Upper lobe of right lung (tissue), 1 donor: ENCODE results near the gene ZSWIM6. TPM values are rescaled to one million over a fixed set of nuclear protein-coding genes. Genes with fewer than 3 reads are reported as not detected.

Source experiments
- ATAC-seq: fragments of 200-7000 bp; cut with Tn5 transposase; one replicate; pipeline ENCODE4 v1.9.1; 2020; ENCODE audit warnings: mild to moderate bottlenecking, moderate library complexity
- DNase-seq: peaks from one replicate; pipeline ENCODE4 v3.0.0-alpha.2; 2020
- H3K27ac ChIP-seq: fragments of 200-600 bp; one replicate; pipeline ENCODE4 v1.8.0; 2022
- H3K27me3 ChIP-seq: fragments of 200-600 bp; one replicate; pipeline ENCODE4 v1.8.0; 2022; ENCODE audit warnings: mild to moderate bottlenecking
- H3K36me3 ChIP-seq: fragments of 200-600 bp; one replicate; pipeline ENCODE4 v1.8.0; 2022
- H3K4me1 ChIP-seq: fragments of 200-600 bp; one replicate; pipeline ENCODE4 v1.8.0; 2022
- H3K4me3 ChIP-seq: fragments of 200-600 bp; one replicate; pipeline ENCODE4 v1.8.0; 2022; ENCODE audit warnings: mild to moderate bottlenecking
- H3K9me3 ChIP-seq: fragments of 200-600 bp; one replicate; pipeline ENCODE4 v1.8.0; 2022
- intact Hi-C: fragments of 100-400 bp; cut with DNase I; formaldehyde crosslinking; loops from one replicate; pipeline ENCODE4 v1.11.0; 2022
- total RNA-seq: library from RNA; stranded (reverse); fragmentation: NEBNext Ultra II Directional; extraction: Animal tissue kit (Norgen Biotek cat#: 25700); gene quantifications from one replicate; pipeline ENCODE4 v1.2.1, GENCODE V29; 2021
- TF ChIP-seq, protein P1 (sequence below): fragments of 200-600 bp; IDR thresholded peaks from one replicate; pipeline ENCODE4 v1.8.0; 2022; ENCODE audit warnings: antibody characterized with exemption
- donor health status: DM: no; HTN: yes; CAD: no; lungs with severe emphysema.

Gene ZSWIM6
- total RNA-seq, 1 donor from 2014 or later: 15.7 TPM

DNA sequence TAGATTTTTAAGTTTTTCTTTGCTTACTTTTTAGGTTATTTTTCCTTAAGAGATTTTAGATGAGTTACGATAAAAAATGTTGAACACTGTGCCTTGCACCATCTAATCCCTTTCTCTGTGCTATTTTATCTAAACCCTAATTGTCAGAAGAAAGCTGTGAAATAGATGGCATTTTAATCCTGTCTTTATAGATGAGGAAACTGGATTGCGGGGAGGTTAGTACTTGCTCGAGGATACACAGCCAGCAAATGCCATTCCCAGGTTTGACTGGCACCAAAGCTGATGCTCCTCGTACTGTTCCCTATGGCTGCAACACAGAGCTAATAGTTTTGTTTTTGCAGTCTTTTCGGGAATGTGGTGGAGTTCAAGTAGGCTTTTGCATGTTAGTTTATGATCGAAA is 82.7 kb downstream of the ZSWIM6 start:
- Histone ChIP-seq H3K4me3 (no peak overlapping the region), H3K27ac (no peak overlapping the region), H3K9me3 (no peaks in the 10 kb centered on the region), H3K27me3 (no peaks in the 10 kb centered on the region), H3K4me1 (peaks cover 1% of the 10 kb centered on the region), H3K36me3 (no peaks in the 10 kb centered on the region)
- intact Hi-C loops: no loop called here
- ATAC-seq (no peak), DNase-seq (no peak)
- TF ChIP-seq, protein P1, sequence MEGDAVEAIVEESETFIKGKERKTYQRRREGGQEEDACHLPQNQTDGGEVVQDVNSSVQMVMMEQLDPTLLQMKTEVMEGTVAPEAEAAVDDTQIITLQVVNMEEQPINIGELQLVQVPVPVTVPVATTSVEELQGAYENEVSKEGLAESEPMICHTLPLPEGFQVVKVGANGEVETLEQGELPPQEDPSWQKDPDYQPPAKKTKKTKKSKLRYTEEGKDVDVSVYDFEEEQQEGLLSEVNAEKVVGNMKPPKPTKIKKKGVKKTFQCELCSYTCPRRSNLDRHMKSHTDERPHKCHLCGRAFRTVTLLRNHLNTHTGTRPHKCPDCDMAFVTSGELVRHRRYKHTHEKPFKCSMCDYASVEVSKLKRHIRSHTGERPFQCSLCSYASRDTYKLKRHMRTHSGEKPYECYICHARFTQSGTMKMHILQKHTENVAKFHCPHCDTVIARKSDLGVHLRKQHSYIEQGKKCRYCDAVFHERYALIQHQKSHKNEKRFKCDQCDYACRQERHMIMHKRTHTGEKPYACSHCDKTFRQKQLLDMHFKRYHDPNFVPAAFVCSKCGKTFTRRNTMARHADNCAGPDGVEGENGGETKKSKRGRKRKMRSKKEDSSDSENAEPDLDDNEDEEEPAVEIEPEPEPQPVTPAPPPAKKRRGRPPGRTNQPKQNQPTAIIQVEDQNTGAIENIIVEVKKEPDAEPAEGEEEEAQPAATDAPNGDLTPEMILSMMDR: no peak

GRCh38 chr5:61416010-61416409 is 84.0 kb downstream of the ZSWIM6 start:
- TF ChIP-seq, protein P1: no peak
- H3K9me3 ChIP-seq: no peaks in the 10 kb centered on the region
- no peaks in the 10 kb centered on the region for H3K36me3 ChIP-seq
- intact Hi-C loops: no loop called here
- no peak overlapping the region for H3K4me3 ChIP-seq
- ATAC-seq (no peak), DNase-seq (no peak)
- no peak overlapping the region for H3K27ac ChIP-seq
- no peaks in the 10 kb centered on the region for H3K4me1 ChIP-seq
- H3K27me3 ChIP-seq: no peaks in the 10 kb centered on the region

DNA sequence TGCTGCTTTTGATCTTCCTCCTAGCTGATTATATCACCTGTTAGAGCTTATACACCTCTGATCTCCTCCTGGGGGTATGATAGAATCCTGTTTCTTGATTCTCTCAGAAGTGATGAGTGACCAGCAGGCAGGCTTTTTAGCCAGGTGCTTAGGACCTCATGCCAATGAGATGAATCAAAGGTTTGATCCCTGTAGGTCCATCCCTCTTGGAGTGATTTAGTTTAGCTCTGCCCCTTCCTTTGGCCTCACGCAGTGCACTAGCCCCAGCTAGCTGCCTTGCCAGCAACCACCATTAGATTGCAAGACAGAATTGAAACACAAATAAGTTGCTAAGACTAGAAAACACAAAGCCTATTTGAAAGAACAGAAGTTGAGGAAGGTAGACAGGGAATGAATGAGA is 84.4 kb downstream of the ZSWIM6 start:
- intact Hi-C loops: no loop called here
- no peaks in the 10 kb centered on the region for H3K36me3 ChIP-seq
- no peak overlapping the region for H3K4me3 ChIP-seq
- H3K27me3 ChIP-seq: no peaks in the 10 kb centered on the region
- H3K4me1 ChIP-seq: no peaks in the 10 kb centered on the region
- ATAC-seq (no peak), DNase-seq (no peak)
- no peaks in the 10 kb centered on the region for H3K9me3 ChIP-seq
- H3K27ac ChIP-seq: no peak overlapping the region
- TF ChIP-seq, protein P1: no peak

DNA sequence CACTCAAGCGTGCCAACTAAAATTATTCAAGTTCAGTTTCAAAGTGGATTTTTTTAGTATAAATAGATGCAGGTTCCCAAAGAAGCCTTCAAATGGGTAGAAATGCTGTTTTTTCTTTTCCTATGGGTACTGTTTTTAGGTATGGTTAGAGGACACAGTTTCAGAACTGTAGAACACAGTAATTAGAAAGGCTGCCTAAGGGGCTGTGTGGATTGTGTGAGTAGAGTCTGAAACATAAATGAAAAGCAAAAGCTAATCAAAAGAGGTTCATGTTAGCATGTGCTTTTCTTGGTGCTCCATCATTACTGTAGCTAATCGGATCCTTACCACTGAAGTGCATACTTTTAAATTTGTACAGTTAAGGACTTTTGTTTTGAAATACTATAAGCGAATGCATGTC is 85.3 kb downstream of the ZSWIM6 start:
- Histone ChIP-seq H3K9me3 (no peaks in the 10 kb centered on the region), H3K27ac (no peak overlapping the region)

GRCh38 chr5:61417851-61418250 is 85.8 kb downstream of the ZSWIM6 start:
- Histone ChIP-seq H3K36me3 (no peaks in the 10 kb centered on the region), H3K9me3 (no peaks in the 10 kb centered on the region), H3K27ac (no peak overlapping the region), H3K4me3 (no peak overlapping the region), H3K27me3 (no peaks in the 10 kb centered on the region), H3K4me1 (no peaks in the 10 kb centered on the region)
- TF ChIP-seq, protein P1: no peak
- no peak for DNase-seq
- intact Hi-C loops: no loop called here
- ATAC-seq: no peak

More for the DNA sequence above, 85.3 kb downstream of the ZSWIM6 start:
- ATAC-seq: no peak
- DNase-seq: no peak
- intact Hi-C loops: no loop called here
- Histone ChIP-seq H3K36me3 (no peaks in the 10 kb centered on the region), H3K27me3 (no peaks in the 10 kb centered on the region), H3K4me1 (no peaks in the 10 kb centered on the region), H3K4me3 (no peak overlapping the region)
- TF ChIP-seq, protein P1: no peak

GRCh38 chr5:61419106-61419505 is 87.0 kb downstream of the ZSWIM6 start:
- DNase-seq (no peak), ATAC-seq (no peak)
- Histone ChIP-seq H3K27ac (no peak overlapping the region), H3K36me3 (no peaks in the 10 kb centered on the region), H3K4me3 (no peak overlapping the region), H3K9me3 (no peaks in the 10 kb centered on the region), H3K27me3 (no peaks in the 10 kb centered on the region), H3K4me1 (no peaks in the 10 kb centered on the region)
- TF ChIP-seq, protein P1: no peak
- intact Hi-C loops: no loop called here
